ENCODE measurements around the gene NSG1.
A peak's percentile ranks its signal among the peaks of the same experiment; 100 is the strongest.

NSG1 gene, protein sequence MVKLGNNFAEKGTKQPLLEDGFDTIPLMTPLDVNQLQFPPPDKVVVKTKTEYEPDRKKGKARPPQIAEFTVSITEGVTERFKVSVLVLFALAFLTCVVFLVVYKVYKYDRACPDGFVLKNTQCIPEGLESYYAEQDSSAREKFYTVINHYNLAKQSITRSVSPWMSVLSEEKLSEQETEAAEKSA

DNA sequence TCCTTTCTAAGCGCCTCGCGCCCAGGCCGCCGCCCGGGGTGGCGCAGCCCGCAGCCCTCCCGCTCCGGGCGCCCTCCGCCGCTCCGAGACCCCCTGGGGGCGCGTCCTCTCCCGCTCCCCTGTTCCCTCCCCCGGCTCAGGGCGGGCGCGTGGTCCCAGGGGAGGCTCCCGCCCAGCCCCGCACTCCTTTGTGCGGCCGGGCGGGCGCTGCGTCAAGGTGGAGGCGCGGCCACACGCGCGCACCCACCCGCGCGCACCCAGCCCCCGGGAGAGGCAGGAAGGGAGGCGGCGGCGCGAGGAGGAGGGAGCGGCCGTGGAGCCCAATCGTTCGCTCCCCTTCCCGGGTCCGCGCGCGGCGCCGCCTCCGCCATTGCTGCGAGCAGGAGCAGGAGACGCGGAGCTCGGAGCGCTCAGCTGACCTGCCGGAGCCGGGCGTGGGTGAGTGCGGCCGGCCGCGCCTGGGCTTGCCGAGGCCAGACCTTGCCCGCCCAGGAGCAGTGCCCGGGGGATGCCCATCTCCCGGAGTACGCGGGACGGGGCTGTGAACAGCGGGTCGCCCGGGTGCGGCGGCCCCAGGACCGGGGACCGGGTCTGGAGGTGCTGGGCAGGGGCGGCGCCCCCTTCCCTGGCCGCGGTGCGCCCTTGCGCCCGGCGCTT lies at the start of gene NSG1:
Gene NSG1, plus strand, starts transcription at position 367 of the 657 bp plus-strand sequence. CDS start 528 bp downstream, outside the sequence.
- H3K27me3 ChIP-seq (ENCODE audit: insufficient read depth, insufficient read length): peaks cover 72% of the 10 kb centered on the region
- peaks cover 7% of the 10 kb centered on the region for H3K4me1 ChIP-seq (ENCODE audit: insufficient read depth, insufficient read length)
- no peaks in the 10 kb centered on the region for H3K9me3 ChIP-seq (ENCODE audit: insufficient read depth, low read length)
- TF ChIP-seq SUZ12 (IDR thresholded peaks at IDR 0.05; ENCODE audit: extremely low read depth, insufficient read depth, insufficient read length): no peak
- H3K4me3 ChIP-seq (ENCODE audit: insufficient read length, low read depth): peak within 1 kb of the TSS; percentile 68
- DNase-seq (ENCODE audit: low read depth, low spot score): no peak
- peak within 1 kb of the TSS; percentile 81 for H3K9ac ChIP-seq (ENCODE audit: insufficient read length, low read depth)
- H3K36me3 ChIP-seq (ENCODE audit: insufficient read depth, insufficient read length, low read length): peaks cover 5% of the 10 kb centered on the region

DNA sequence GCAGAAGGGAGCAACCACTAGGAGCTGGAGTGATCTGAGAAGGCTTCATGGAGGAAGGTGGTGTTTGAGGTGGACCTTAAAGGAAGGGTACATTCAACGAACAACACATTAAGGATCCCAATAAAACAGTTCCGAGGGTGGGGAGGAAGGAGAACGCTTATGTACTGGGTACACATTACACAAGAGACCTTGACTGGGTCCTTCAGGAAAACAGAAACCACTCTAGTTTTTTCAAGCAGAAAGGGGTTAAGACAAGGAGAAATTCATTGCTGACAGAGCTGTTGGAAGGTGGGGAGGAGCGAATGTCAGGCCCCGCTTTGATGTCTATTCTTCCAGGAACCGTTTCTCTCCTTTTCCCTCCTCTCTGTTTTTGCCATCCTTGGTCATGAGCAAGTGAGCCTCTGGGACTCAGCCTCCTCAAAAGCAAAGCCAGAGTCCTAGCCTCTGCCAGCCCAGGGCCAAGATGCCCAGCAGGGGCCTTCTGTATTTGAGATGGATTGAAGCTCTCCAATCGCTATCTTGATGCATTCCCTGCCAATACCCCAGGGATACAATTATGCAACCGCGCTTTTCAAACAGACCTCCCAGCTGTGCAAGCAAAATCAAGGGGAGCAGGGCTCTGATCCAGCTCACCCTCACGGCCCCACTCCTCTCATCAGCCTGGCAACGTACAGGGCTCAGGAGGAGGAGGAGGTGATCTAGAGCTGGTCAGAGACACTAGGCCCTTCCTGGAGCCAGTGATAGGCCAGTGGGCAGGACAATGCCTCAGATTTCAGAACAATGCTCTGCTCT lies 48.5 kb upstream of the NSG1 start:
- no peak for DNase-seq (ENCODE audit: low read depth, low spot score)
- no peaks in the 10 kb centered on the region for H3K4me1 ChIP-seq (ENCODE audit: insufficient read depth, insufficient read length)

DNA sequence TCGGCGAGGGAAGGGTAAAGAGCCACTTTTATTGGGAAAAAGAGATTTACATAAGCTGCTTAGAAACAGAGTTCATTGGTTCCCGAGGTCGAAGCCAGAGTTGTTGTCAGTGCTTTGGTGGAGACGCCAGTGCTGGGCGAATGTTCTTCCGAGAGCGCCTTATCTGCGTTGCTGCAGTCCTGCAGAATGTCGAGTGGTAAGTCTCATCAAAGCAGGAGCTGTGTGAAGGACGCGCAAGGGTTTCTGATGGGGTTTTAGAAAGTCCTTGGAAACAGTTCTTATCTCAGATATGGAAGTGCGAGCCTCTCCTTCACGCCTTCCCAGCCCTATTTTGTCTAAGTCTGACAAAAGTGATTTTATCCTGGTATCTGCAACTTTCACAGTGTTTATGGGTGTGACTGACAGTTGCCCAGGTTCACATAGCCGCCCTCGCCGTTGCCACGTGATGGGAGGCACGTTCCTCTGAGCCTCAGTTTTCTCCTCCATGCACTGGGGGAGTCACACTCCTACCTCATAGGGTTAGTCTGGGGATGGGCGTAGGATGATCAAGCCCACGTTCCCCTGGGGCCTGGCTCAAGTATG lies 47.3 kb upstream of the NSG1 start:
- TF ChIP-seq YY1 (IDR thresholded peaks at IDR 0.05; ENCODE audit: insufficient read depth, insufficient read length): no peak
- no peak for TF ChIP-seq SUZ12 (IDR thresholded peaks at IDR 0.05; ENCODE audit: extremely low read depth, insufficient read depth, insufficient read length)
- no peak for TF ChIP-seq ZNF274 (IDR thresholded peaks at IDR 0.05; ENCODE audit: low read depth, low read length)
- Histone ChIP-seq H3K9ac (ENCODE audit: insufficient read length, low read depth) (no peak overlapping the region), H3K4me3 (ENCODE audit: insufficient read length, low read depth) (no peak overlapping the region), H3K9me3 (ENCODE audit: insufficient read depth, low read length) (no peaks in the 10 kb centered on the region), H3K27me3 (ENCODE audit: insufficient read depth, insufficient read length) (peaks cover 12% of the 10 kb centered on the region), H3K4me1 (ENCODE audit: insufficient read depth, insufficient read length) (no peaks in the 10 kb centered on the region), H3K36me3 (ENCODE audit: insufficient read depth, insufficient read length, low read length) (no peaks in the 10 kb centered on the region)
- DNase-seq (ENCODE audit: low read depth, low spot score): no peak

More for the DNA sequence above, 48.5 kb upstream of the NSG1 start:
- H3K27me3 ChIP-seq (ENCODE audit: insufficient read depth, insufficient read length): peaks cover 14% of the 10 kb centered on the region
- TF ChIP-seq SUZ12 (IDR thresholded peaks at IDR 0.05; ENCODE audit: extremely low read depth, insufficient read depth, insufficient read length) (no peak), ZNF274 (IDR thresholded peaks at IDR 0.05; ENCODE audit: low read depth, low read length) (no peak), YY1 (IDR thresholded peaks at IDR 0.05; ENCODE audit: insufficient read depth, insufficient read length) (no peak)
- no peak overlapping the region for H3K9ac ChIP-seq (ENCODE audit: insufficient read length, low read depth)
- H3K4me3 ChIP-seq (ENCODE audit: insufficient read length, low read depth): no peak overlapping the region
- no peaks in the 10 kb centered on the region for H3K36me3 ChIP-seq (ENCODE audit: insufficient read depth, insufficient read length, low read length)
- H3K9me3 ChIP-seq (ENCODE audit: insufficient read depth, low read length): no peaks in the 10 kb centered on the region

DNA sequence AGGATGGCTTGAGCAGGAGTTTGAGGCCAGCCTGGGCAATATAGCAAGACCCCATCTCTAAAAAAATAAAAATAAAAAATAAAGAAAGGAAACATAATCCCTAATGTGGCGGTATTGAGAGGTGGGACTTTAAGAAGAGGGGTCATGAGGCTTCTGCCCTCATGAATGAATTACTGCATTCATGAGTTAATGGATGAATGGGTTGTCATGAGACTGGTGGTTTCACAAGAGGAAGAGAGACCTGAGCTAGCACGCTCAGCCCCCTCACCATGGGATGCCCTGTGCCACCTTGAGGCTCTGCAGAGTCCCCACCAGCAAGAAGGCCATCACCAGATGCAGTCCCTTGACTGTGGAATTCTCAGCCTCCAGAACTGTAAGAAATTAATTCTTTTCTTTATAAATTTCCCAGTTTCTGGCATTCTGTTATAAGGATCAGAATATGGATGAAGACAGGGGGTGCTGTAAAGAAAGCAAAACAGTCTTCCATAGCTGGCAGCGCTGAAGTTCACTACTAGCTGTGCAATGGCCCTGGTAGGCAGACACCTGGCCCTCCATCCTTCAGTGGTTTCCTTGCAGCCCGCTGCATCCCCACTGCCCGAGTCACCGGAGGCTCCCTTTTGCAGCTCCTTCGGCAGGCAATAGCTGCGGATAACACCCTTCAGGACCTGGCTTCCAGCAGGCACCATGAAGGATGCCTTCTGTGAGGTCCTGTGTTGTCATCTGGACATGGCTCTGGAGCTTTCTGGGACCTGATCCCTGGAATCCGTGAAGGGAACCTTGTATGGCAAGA lies 44.8 kb upstream of the NSG1 start:
- H3K9ac ChIP-seq (ENCODE audit: insufficient read length, low read depth): no peak overlapping the region

DNA sequence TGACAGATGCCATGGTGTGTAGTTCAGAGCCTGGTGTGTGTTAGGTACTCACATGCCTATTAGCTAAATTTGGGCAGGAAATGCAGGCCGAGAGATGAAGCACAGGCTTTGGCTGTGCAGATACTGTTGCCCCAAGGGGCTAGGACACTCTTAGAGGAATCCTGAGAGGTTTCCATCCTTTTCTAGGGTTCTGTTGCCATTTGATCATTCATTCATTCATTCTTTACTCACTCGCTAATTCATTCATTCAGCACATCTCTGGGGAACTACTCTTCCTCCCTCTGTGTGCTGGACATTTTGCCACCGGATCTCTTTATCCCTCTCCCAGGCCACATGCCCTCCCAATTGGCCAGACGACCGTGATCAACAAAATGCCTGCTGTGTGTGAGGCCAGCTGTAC lies 43.9 kb upstream of the NSG1 start:
- no peak overlapping the region for H3K4me3 ChIP-seq (ENCODE audit: insufficient read length, low read depth)

More for the DNA sequence above, 44.8 kb upstream of the NSG1 start:
- no peaks in the 10 kb centered on the region for H3K9me3 ChIP-seq (ENCODE audit: insufficient read depth, low read length)
- no peak overlapping the region for H3K4me3 ChIP-seq (ENCODE audit: insufficient read length, low read depth)
- peaks cover 7% of the 10 kb centered on the region for H3K27me3 ChIP-seq (ENCODE audit: insufficient read depth, insufficient read length)
- TF ChIP-seq YY1 (IDR thresholded peaks at IDR 0.05; ENCODE audit: insufficient read depth, insufficient read length): no peak
- no peak for TF ChIP-seq ZNF274 (IDR thresholded peaks at IDR 0.05; ENCODE audit: low read depth, low read length)
- TF ChIP-seq SUZ12 (IDR thresholded peaks at IDR 0.05; ENCODE audit: extremely low read depth, insufficient read depth, insufficient read length): no peak
- no peaks in the 10 kb centered on the region for H3K36me3 ChIP-seq (ENCODE audit: insufficient read depth, insufficient read length, low read length)
- H3K4me1 ChIP-seq (ENCODE audit: insufficient read depth, insufficient read length): no peaks in the 10 kb centered on the region
- DNase-seq (ENCODE audit: low read depth, low spot score): no peak

DNA sequence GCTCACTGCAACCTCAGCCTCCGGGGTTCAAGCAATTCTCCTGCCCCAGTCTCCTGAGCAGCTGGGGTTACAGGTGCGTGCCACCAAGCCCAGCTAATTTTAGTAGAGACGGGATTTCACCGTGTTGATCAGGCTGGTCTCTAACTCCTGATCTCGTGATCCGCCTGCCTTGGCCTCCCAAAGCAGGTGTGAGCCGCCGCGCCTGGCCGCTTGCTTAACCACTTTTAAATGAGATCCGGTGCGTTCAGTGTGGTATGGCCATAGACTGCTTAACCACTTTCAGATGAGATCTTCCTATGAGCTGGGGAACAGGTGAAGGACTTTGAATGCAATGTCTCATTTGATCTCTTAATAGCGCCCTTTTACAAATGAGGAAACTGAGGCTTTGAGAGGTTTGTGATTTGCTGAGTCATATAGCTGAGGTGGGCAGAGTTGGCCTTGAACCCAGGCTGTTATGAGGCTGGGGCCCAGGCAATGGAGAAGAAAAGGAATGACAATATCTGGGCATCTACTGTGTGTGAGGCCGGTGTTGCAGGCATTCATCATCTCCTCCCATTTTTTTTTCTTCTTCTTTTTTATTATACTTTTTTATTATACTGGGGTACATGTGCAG lies 41.9 kb upstream of the NSG1 start:
- H3K27me3 ChIP-seq (ENCODE audit: insufficient read depth, insufficient read length): peaks cover 7% of the 10 kb centered on the region
- TF ChIP-seq YY1 (IDR thresholded peaks at IDR 0.05; ENCODE audit: insufficient read depth, insufficient read length) (no peak), SUZ12 (IDR thresholded peaks at IDR 0.05; ENCODE audit: extremely low read depth, insufficient read depth, insufficient read length) (no peak), ZNF274 (IDR thresholded peaks at IDR 0.05; ENCODE audit: low read depth, low read length) (no peak)
- DNase-seq (ENCODE audit: low read depth, low spot score): no peak
- peaks cover 7% of the 10 kb centered on the region; the same call in 1 of the 2 replicates for H3K9me3 ChIP-seq (ENCODE audit: insufficient read depth, low read length)
- no peak overlapping the region for H3K4me3 ChIP-seq (ENCODE audit: insufficient read length, low read depth)
- no peaks in the 10 kb centered on the region for H3K4me1 ChIP-seq (ENCODE audit: insufficient read depth, insufficient read length)
- no peak overlapping the region for H3K9ac ChIP-seq (ENCODE audit: insufficient read length, low read depth)
- H3K36me3 ChIP-seq (ENCODE audit: insufficient read depth, insufficient read length, low read length): no peaks in the 10 kb centered on the region

More for the DNA sequence above, 43.9 kb upstream of the NSG1 start:
- TF ChIP-seq YY1 (IDR thresholded peaks at IDR 0.05; ENCODE audit: insufficient read depth, insufficient read length) (no peak), ZNF274 (IDR thresholded peaks at IDR 0.05; ENCODE audit: low read depth, low read length) (no peak), SUZ12 (IDR thresholded peaks at IDR 0.05; ENCODE audit: extremely low read depth, insufficient read depth, insufficient read length) (no peak)
- no peak overlapping the region for H3K9ac ChIP-seq (ENCODE audit: insufficient read length, low read depth)
- H3K4me1 ChIP-seq (ENCODE audit: insufficient read depth, insufficient read length): no peaks in the 10 kb centered on the region
- no peaks in the 10 kb centered on the region for H3K9me3 ChIP-seq (ENCODE audit: insufficient read depth, low read length)
- H3K36me3 ChIP-seq (ENCODE audit: insufficient read depth, insufficient read length, low read length): no peaks in the 10 kb centered on the region
- DNase-seq (ENCODE audit: low read depth, low spot score): no peak
- peaks cover 7% of the 10 kb centered on the region for H3K27me3 ChIP-seq (ENCODE audit: insufficient read depth, insufficient read length)
